PFSK-1 (cell line): ENCODE results near the gene LHFPL3. TPM values are rescaled to one million over a fixed set of nuclear protein-coding genes. Genes with fewer than 3 reads are reported as not detected.

ENCODE experiments used
- FOXP2 ChIP-seq: optimal IDR thresholded peaks from 2 replicates; pipeline ENCODE3; 2011; ENCODE audit warnings: borderline replicate concordance, control low read depth, inconsistent platforms; ENCODE audit not compliant: insufficient read depth; ENCODE audit errors: extremely low read length, extremely low read depth
- POLR2AphosphoS5 ChIP-seq: IDR thresholded peaks from 2 replicates; pipeline ENCODE4 v1.6.1; 2012; ENCODE audit warnings: low read depth, mild to moderate bottlenecking, control low read depth, low read length, moderate library complexity
- SIN3A ChIP-seq: IDR thresholded peaks from 2 replicates; pipeline ENCODE4 v1.6.1; 2012; ENCODE audit warnings: mild to moderate bottlenecking, low read length, moderate library complexity, borderline replicate concordance; ENCODE audit not compliant: insufficient read depth
- TAF1 ChIP-seq: IDR thresholded peaks from 2 replicates; pipeline ENCODE4 v1.6.1; 2012; ENCODE audit warnings: low read length, control low read depth, borderline replicate concordance; ENCODE audit not compliant: insufficient read depth
- polyA plus RNA-seq: library from polyadenylated mRNA; unstranded; fragments of >200 nt; gene quantifications from one replicate; pipeline ENCODE4 v1.2.1, GENCODE V29; 2012; ENCODE audit warnings: low read depth, missing spikeins; ENCODE audit not compliant: insufficient read length
- TF ChIP-seq, protein P1 (sequence below), 2 experiments: IDR thresholded peaks; 2 replicates each; pipeline versions ENCODE4 v1.6.1 to v1.8.0; 2011 to 2012; ENCODE audit warnings: low read depth in 2 of 2, low read length in 2 of 2, control low read depth in 1 of 2, inconsistent platforms in 1 of 2, mild to moderate bottlenecking in 1 of 2, moderate library complexity in 1 of 2; ENCODE audit not compliant: insufficient read depth in 1 of 2

LHFPL3 gene
- polyA plus RNA-seq: not detected

DNA sequence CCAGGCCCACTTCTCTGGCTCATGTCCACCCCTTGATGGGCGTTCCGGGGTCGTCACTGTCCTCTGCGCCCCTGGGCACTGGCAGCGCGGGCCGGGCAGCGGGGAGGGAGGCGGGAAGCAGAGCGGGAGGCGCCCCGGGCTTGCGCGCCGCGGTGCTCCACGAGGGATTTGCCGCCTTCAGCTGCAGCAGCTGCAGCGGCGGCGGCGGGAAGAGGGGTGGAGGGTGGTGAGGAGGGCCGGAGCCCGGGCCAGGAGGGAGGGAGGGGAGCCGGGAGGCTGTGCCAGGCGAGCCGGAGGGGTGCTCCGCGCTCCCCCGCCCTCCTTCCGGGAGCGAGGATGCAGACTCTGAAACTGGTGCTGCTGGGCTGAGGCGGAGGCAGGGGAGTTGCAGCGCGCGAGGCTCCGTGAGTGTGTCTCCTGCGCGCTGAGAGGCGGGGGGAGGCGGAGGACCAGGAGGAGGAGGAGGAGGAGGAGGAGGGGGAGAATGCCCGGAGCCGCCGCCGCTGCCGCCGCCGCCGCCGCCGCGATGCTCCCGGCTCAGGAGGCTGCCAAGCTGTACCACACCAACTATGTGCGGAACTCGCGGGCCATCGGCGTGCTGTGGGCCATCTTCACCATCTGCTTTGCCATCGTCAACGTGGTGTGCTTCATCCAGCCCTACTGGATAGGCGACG is at the start of gene LHFPL3:
Gene LHFPL3 (plus strand): TSS at position 308 of the 674 bp plus-strand sequence.
- no peak for TF ChIP-seq FOXP2

DNA sequence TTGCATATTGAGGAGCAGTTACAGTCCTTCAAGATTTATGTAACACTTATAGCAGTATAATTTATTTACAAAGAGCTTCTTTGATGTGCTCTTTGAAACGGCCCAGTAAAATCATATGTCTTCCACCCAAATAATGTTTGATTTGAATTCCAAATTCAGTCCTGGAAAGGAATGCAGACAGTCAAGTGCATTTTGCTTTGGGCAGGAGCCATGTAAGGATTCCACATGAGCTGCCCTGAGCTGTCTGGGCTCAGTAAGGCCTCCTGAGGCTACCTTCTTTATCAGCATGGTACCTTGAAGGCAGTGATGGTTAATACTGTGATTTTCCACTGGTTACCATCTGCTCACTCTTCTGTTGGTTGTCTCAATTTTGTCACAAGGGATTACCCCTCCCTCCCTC is 41.6 kb upstream of the LHFPL3 start:
- TF ChIP-seq SIN3A (no peak), POLR2AphosphoS5 (no peak), FOXP2 (no peak), TAF1 (no peak)
- TF ChIP-seq, protein P1, sequence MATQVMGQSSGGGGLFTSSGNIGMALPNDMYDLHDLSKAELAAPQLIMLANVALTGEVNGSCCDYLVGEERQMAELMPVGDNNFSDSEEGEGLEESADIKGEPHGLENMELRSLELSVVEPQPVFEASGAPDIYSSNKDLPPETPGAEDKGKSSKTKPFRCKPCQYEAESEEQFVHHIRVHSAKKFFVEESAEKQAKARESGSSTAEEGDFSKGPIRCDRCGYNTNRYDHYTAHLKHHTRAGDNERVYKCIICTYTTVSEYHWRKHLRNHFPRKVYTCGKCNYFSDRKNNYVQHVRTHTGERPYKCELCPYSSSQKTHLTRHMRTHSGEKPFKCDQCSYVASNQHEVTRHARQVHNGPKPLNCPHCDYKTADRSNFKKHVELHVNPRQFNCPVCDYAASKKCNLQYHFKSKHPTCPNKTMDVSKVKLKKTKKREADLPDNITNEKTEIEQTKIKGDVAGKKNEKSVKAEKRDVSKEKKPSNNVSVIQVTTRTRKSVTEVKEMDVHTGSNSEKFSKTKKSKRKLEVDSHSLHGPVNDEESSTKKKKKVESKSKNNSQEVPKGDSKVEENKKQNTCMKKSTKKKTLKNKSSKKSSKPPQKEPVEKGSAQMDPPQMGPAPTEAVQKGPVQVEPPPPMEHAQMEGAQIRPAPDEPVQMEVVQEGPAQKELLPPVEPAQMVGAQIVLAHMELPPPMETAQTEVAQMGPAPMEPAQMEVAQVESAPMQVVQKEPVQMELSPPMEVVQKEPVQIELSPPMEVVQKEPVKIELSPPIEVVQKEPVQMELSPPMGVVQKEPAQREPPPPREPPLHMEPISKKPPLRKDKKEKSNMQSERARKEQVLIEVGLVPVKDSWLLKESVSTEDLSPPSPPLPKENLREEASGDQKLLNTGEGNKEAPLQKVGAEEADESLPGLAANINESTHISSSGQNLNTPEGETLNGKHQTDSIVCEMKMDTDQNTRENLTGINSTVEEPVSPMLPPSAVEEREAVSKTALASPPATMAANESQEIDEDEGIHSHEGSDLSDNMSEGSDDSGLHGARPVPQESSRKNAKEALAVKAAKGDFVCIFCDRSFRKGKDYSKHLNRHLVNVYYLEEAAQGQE (IDR thresholded peaks at IDR 0.05; ENCODE audit: insufficient read depth in 1 of 2, low read depth in 2 of 2, low read length in 2 of 2): no peak

DNA sequence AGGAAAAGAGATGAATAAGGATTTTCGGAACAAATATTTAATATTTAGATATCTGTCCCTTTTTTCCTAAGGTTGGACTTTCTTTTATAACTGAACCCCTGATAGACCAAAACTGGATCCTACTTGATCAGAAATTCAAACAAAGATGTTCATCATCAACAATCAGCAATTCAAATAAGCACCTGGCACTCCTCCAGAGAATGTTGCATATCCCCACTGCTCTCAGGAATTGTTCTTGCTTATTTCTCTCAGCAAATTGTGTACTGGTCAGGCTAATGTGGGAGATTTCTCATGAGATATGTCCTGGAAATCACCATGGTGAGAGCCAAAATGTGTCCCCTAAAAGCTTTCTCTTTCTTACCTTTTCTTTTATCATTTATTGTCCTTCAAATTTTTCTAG is 40.3 kb upstream of the LHFPL3 start:
- TF ChIP-seq POLR2AphosphoS5: no peak
- no peak for TF ChIP-seq FOXP2
- no peak for TF ChIP-seq SIN3A
- TF ChIP-seq TAF1: no peak
- TF ChIP-seq, protein P1 (IDR thresholded peaks at IDR 0.05; ENCODE audit: insufficient read depth in 1 of 2, low read depth in 2 of 2, low read length in 2 of 2): no peak

DNA sequence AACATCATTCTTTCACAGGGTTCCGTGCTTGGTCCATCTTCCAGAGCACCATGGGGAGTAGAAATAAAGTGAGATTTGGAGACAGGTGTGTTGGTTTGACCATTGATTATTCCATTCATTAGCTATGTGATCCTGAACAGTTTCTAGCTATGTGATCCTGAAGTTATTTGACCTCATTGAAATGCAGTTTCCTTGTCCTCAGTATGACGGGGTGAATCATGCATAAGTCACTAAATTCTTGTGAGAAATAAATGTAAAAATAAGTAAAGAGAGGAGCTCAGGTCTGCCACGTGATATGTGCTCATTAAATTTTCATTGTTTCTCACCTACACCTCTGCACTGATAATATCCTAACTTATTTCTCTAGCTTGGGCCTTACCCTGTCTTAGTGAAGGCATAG is 34.1 kb upstream of the LHFPL3 start:
- TF ChIP-seq POLR2AphosphoS5 (no peak), FOXP2 (no peak), SIN3A (no peak), TAF1 (no peak)
- TF ChIP-seq, protein P1 (IDR thresholded peaks at IDR 0.05; ENCODE audit: insufficient read depth in 1 of 2, low read depth in 2 of 2, low read length in 2 of 2): no peak

DNA sequence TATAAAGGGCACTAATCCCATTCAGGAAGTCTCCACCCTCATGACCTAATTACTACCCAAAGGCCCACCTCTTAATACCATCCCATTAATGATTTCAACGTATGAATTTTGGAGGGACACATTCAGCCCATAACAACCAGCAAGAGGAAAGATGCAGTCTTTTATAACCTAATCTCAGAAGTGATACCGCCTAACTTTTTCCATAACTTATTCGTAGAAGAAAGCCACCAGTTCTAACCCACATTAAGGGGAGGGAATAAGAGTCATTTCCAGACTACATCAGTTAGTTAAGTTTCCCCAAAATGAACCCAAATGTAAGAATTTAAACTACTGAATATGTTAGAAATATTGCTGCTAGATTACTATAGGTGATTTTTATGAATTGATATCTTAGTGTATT is 32.1 kb upstream of the LHFPL3 start:
- TF ChIP-seq TAF1: no peak
- TF ChIP-seq, protein P1 (IDR thresholded peaks at IDR 0.05; ENCODE audit: insufficient read depth in 1 of 2, low read depth in 2 of 2, low read length in 2 of 2): no peak
